ENCODE results near the gene SEC14L1.

Gene SEC14L1

DNA sequence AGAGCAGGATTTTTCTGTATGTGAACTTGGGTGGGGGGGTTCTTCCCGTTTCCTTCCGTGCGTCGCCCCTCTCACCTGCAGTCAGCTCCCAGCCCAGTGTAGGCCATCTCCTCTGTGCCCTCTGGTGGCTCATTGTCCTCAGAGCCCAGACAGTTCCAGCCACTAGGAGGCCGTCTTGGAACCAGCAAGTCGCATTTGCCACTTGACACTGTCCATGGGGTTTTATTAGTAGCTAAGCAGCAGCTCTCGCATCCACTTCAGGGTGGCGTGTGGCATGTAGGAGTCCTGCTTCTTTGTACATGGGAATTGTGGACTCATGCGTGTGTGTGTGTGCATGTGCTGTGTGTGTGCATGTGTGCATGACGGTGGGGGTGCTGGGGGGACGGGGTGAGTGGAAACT lies 74.0 kb downstream of the SEC14L1 start:
- H4K20me1 ChIP-seq (ENCODE audit: insufficient read depth, low read length), result no peaks in the 10 kb centered on the region
- peak; percentile 15 for DNase-seq
- no peak overlapping the region for H3K4me2 ChIP-seq (ENCODE audit: insufficient read depth, low read length)
- no peak overlapping the region for H3K9ac ChIP-seq (ENCODE audit: low read depth, low read length)
- H3K9me3 ChIP-seq (ENCODE audit: insufficient read depth, low read length, severe bottlenecking), result no peaks in the 10 kb centered on the region
- no peak overlapping the region for H2AFZ ChIP-seq (ENCODE audit: low read depth, low read length)
- H3K27me3 ChIP-seq (ENCODE audit: insufficient read depth, low read length, poor library complexity), result no peaks in the 10 kb centered on the region
- H3K79me2 ChIP-seq (ENCODE audit: insufficient read depth, low read length), result no peaks in the 10 kb centered on the region
- H3K4me1 ChIP-seq (ENCODE audit: insufficient read depth, low read length), result no peaks in the 10 kb centered on the region
- H3K4me3 ChIP-seq (ENCODE audit: low read depth in 1 of 2, low read length in 2 of 2), result no peak overlapping the region
- no peak for TF ChIP-seq EZH2 (IDR thresholded peaks at IDR 0.05; ENCODE audit: borderline replicate concordance, low read depth, low read length, severe bottlenecking)
- TF ChIP-seq, protein P1, sequence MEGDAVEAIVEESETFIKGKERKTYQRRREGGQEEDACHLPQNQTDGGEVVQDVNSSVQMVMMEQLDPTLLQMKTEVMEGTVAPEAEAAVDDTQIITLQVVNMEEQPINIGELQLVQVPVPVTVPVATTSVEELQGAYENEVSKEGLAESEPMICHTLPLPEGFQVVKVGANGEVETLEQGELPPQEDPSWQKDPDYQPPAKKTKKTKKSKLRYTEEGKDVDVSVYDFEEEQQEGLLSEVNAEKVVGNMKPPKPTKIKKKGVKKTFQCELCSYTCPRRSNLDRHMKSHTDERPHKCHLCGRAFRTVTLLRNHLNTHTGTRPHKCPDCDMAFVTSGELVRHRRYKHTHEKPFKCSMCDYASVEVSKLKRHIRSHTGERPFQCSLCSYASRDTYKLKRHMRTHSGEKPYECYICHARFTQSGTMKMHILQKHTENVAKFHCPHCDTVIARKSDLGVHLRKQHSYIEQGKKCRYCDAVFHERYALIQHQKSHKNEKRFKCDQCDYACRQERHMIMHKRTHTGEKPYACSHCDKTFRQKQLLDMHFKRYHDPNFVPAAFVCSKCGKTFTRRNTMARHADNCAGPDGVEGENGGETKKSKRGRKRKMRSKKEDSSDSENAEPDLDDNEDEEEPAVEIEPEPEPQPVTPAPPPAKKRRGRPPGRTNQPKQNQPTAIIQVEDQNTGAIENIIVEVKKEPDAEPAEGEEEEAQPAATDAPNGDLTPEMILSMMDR (IDR thresholded peaks at IDR 0.05; ENCODE audit: borderline replicate concordance, extremely low read depth, low read length, poor library complexity, severe bottlenecking), result peak; percentile 50
- peaks cover 63% of the 10 kb centered on the region for H3K36me3 ChIP-seq (ENCODE audit: insufficient read depth, low read length)
- no peak for ATAC-seq (ENCODE audit: insufficient read depth, low read depth)
- no peak overlapping the region for H3K27ac ChIP-seq (ENCODE audit: low read length)

DNA sequence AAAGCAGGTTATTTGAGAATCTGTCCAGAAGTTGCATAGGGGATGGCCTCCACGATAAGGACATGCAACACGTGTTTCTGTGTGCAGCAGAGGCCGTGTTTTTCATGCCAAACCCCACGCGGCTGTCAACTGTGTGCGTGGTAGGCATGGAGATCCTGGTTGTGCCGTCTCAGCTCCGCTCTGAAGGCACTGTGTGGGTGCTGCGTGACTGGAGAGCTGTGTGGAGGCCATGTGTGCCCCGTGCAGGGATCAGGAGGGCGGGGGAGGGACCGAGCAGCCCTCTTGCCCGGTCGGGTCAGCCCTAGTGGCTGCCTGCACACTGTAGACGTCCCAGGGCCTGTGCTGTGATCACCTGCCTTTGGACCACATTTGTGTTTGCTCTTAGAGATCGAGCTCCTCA lies 74.5 kb downstream of the SEC14L1 start:
- no peaks in the 10 kb centered on the region for H3K4me1 ChIP-seq (ENCODE audit: insufficient read depth, low read length)
- H3K27ac ChIP-seq (ENCODE audit: low read length), result no peak overlapping the region
- no peak for ATAC-seq (ENCODE audit: insufficient read depth, low read depth)
- peaks cover 58% of the 10 kb centered on the region for H3K36me3 ChIP-seq (ENCODE audit: insufficient read depth, low read length)
- H3K9ac ChIP-seq (ENCODE audit: low read depth, low read length), result no peak overlapping the region
- TF ChIP-seq EZH2 (IDR thresholded peaks at IDR 0.05; ENCODE audit: borderline replicate concordance, low read depth, low read length, severe bottlenecking), result no peak
- TF ChIP-seq, protein P1 (IDR thresholded peaks at IDR 0.05; ENCODE audit: borderline replicate concordance, extremely low read depth, low read length, poor library complexity, severe bottlenecking), result no peak
- H3K27me3 ChIP-seq (ENCODE audit: insufficient read depth, low read length, poor library complexity), result no peaks in the 10 kb centered on the region
- H3K4me3 ChIP-seq (ENCODE audit: low read depth in 1 of 2, low read length in 2 of 2), result no peak overlapping the region
- no peak for DNase-seq
- H3K4me2 ChIP-seq (ENCODE audit: insufficient read depth, low read length), result no peak overlapping the region
- H2AFZ ChIP-seq (ENCODE audit: low read depth, low read length), result no peak overlapping the region
- no peaks in the 10 kb centered on the region for H3K79me2 ChIP-seq (ENCODE audit: insufficient read depth, low read length)
- H4K20me1 ChIP-seq (ENCODE audit: insufficient read depth, low read length), result no peaks in the 10 kb centered on the region
- no peaks in the 10 kb centered on the region for H3K9me3 ChIP-seq (ENCODE audit: insufficient read depth, low read length, severe bottlenecking)

GRCh38 chr17:77216486-77216885 lies 75.7 kb downstream of the SEC14L1 start:
- no peak overlapping the region for H2AFZ ChIP-seq (ENCODE audit: low read depth, low read length)
- H3K4me2 ChIP-seq (ENCODE audit: insufficient read depth, low read length), result no peak overlapping the region
- peaks cover 47% of the 10 kb centered on the region for H3K36me3 ChIP-seq (ENCODE audit: insufficient read depth, low read length)

More at GRCh38 chr17:77216486-77216885, 75.7 kb downstream of the SEC14L1 start:
- no peaks in the 10 kb centered on the region for H3K27me3 ChIP-seq (ENCODE audit: insufficient read depth, low read length, poor library complexity)
- DNase-seq (no peak), ATAC-seq (ENCODE audit: insufficient read depth, low read depth) (no peak)
- H3K79me2 ChIP-seq (ENCODE audit: insufficient read depth, low read length), result no peaks in the 10 kb centered on the region
- TF ChIP-seq EZH2 (IDR thresholded peaks at IDR 0.05; ENCODE audit: borderline replicate concordance, low read depth, low read length, severe bottlenecking), result no peak
- TF ChIP-seq, protein P1 (IDR thresholded peaks at IDR 0.05; ENCODE audit: borderline replicate concordance, extremely low read depth, low read length, poor library complexity, severe bottlenecking), result no peak
- no peaks in the 10 kb centered on the region for H3K9me3 ChIP-seq (ENCODE audit: insufficient read depth, low read length, severe bottlenecking)
- no peak overlapping the region for H3K27ac ChIP-seq (ENCODE audit: low read length)
- no peaks in the 10 kb centered on the region for H4K20me1 ChIP-seq (ENCODE audit: insufficient read depth, low read length)
- H3K9ac ChIP-seq (ENCODE audit: low read depth, low read length), result no peak overlapping the region
- H3K4me1 ChIP-seq (ENCODE audit: insufficient read depth, low read length), result no peaks in the 10 kb centered on the region
- H3K4me3 ChIP-seq (ENCODE audit: low read depth in 1 of 2, low read length in 2 of 2), result no peak overlapping the region
